HL-60 (cell line): Measurements from ENCODE around the gene KSR1.

Experiments used
- DNase-seq, 2 experiments: peaks; one replicate each; pipeline ENCODE4 v3.0.0-alpha.2; 2010 to 2020; ENCODE audit warnings: low read depth in 1 of 2, low spot score in 1 of 2
- H3K27ac ChIP-seq: fragments of 250-450 bp; sonication (Bioruptor Pico); replicated peaks from 2 replicates; pipeline ENCODE4 v1.5.1; 2020; ENCODE audit warnings: mild to moderate bottlenecking, moderate library complexity
- H3K27me3 ChIP-seq: fragments of 250-450 bp; sonication (Bioruptor Pico); 2 replicates; pipeline ENCODE4 v1.5.1; 2021; ENCODE audit warnings: mild to moderate bottlenecking, moderate library complexity; ENCODE audit not compliant: insufficient read depth, poor library complexity, severe bottlenecking
- H3K4me3 ChIP-seq: replicated peaks from 2 replicates; pipeline ENCODE4 v1.5.1; 2011; ENCODE audit warnings: mild to moderate bottlenecking, control low read depth, low read length; ENCODE audit not compliant: insufficient read depth
- CTCF ChIP-seq: IDR thresholded peaks from one replicate; pipeline ENCODE4 v1.5.1; 2011; ENCODE audit warnings: low read length, control low read depth, inconsistent platforms; ENCODE audit not compliant: insufficient read depth
- GABPA ChIP-seq: IDR thresholded peaks from 2 replicates; pipeline ENCODE4 v1.6.1; 2012; ENCODE audit warnings: low read depth
- POLR2AphosphoS5 ChIP-seq: IDR thresholded peaks from 2 replicates; pipeline ENCODE4 v1.6.1; 2012; ENCODE audit warnings: low read depth
- REST ChIP-seq: IDR thresholded peaks from 2 replicates; pipeline ENCODE4 v1.6.1; 2012; ENCODE audit warnings: low read depth; ENCODE audit not compliant: insufficient replicate concordance
- SPI1 ChIP-seq: IDR thresholded peaks from 2 replicates; pipeline ENCODE4 v1.6.1; 2012; ENCODE audit warnings: low read depth, mild to moderate bottlenecking, borderline replicate concordance

Gene KSR1

GRCh38 chr17:27413315-27413714 lies 42.9 kb upstream of the KSR1 start:
- no peak overlapping the region for H3K4me3 ChIP-seq
- H3K27me3 ChIP-seq = no peaks in the 10 kb centered on the region
- peak overlapping the region; percentile 55 for H3K27ac ChIP-seq
- no peak for TF ChIP-seq POLR2AphosphoS5
- TF ChIP-seq REST = no peak
- no peak for TF ChIP-seq CTCF
- no peak for TF ChIP-seq SPI1
- no peak for TF ChIP-seq GABPA
- DNase-seq = peak in 1 of 2 experiments; percentile 36

- no peak overlapping the region for H3K4me3 ChIP-seq
- TF ChIP-seq CTCF (no peak), SPI1 (peak; percentile 94)
- no peaks in the 10 kb centered on the region for H3K27me3 ChIP-seq
- peak overlapping the region; percentile 55 for H3K27ac ChIP-seq
- peak; percentile 33 to 49 for DNase-seq
These were observed 42.5 kb upstream of the KSR1 start for GRCh38 chr17:27413792-27414191.

GRCh38 chr17:27414271-27414670 lies 42.0 kb upstream of the KSR1 start:
- H3K27me3 ChIP-seq = no peaks in the 10 kb centered on the region
- peak overlapping the region; percentile 55 for H3K27ac ChIP-seq
- TF ChIP-seq GABPA (no peak), SPI1 (no peak), POLR2AphosphoS5 (no peak), CTCF (no peak), REST (no peak)
- no peak overlapping the region for H3K4me3 ChIP-seq
- no peak for DNase-seq

GRCh38 chr17:27414694-27415093 lies 41.6 kb upstream of the KSR1 start:
- no peak for DNase-seq
- Histone ChIP-seq H3K27me3 (no peaks in the 10 kb centered on the region), H3K27ac (no peak overlapping the region), H3K4me3 (no peak overlapping the region)
- no peak for TF ChIP-seq CTCF
- TF ChIP-seq SPI1 = no peak
- no peak for TF ChIP-seq REST
- no peak for TF ChIP-seq GABPA
- no peak for TF ChIP-seq POLR2AphosphoS5
